Endometrial microvascular endothelial cells (primary cell): Measurements from ENCODE around the gene S100A7. TPM values are rescaled to one million over a fixed set of nuclear protein-coding genes. Genes with fewer than 3 reads are reported as not detected.
"Not testable (repeated sequence)": the region's sequence is repeated elsewhere in the genome, so short reads cannot be mapped to it uniquely, and the experiment has no call there.

Experiments used
- in situ Hi-C: cut with HindIII; loops from 2 replicates; pipeline ENCODE4 v1.10.0; 2017; ENCODE audit warnings: low sequenced_read_pairs, low pct_unique_long_range_greater_than_20kb; ENCODE audit errors: inconsistent ontology term
- total RNA-seq: library from RNA; depleted of rRNA; stranded (reverse); fragments of >200 nt; gene quantifications from one replicate; pipeline ENCODE4 v1.2.3, GENCODE V29; 2015; ENCODE audit errors: inconsistent ontology term

The S100A7 gene
- total RNA-seq, 1 donor from 2014 or later: not detected

DNA sequence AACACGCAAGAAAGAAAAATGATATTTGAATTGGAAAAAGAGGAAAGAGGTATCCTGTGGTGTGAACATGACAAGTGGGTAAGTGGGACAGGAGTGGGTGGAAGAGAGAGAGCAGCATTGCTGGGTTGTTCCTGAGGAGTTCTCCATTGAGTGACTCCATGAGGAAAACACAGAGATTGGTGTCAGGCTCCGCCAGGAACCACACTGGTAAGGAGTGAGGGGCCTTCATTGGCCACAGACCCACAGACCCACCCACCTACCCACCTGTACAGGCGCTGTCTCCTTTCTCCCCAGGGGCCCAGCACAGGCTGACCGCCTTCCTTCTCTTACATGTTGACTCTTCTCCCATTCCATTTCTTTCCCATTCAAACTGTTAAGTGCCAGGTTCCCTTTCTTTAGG is 23.2 kb downstream of the S100A7 start:
- in situ Hi-C loops: no loop called here

DNA sequence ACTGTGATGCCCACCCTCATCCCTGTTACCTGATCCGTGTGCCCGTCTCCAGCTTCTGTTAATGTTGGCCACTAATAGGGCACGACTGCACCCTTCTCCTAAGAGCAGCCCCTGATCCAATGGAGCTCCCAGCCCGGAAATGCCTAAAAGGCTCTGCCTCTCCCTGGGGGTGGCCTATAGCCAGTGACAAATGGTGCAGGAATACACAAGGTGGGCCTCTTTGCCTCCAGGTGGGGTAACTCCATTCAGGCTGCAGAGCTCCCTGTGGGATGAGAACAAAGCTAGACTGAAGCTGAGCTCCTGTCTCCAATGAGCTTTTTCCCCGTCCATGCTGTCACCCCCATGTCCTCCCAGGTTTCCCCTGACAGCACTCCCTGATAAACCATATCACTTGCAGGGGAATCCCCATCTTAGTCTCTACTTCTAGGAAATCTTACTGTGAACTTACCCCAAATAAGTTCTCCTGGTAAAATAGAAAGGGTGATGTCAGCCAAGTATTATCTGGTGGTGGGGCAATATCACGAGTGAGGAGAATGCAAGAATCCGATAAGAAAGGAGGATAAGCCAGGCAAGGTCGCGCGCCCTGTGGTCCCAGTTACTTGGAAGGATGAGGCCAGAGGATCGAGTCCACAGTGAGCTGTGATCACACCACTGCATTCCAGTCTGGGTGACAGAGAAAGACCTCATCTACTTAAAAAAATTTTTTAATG is 25.6 kb downstream of the S100A7 start:
- in situ Hi-C loops: no loop called here

- in situ Hi-C loops: no loop called here
These were observed 27.4 kb downstream of the S100A7 start for GRCh38 chr1:153432874-153433681.

DNA sequence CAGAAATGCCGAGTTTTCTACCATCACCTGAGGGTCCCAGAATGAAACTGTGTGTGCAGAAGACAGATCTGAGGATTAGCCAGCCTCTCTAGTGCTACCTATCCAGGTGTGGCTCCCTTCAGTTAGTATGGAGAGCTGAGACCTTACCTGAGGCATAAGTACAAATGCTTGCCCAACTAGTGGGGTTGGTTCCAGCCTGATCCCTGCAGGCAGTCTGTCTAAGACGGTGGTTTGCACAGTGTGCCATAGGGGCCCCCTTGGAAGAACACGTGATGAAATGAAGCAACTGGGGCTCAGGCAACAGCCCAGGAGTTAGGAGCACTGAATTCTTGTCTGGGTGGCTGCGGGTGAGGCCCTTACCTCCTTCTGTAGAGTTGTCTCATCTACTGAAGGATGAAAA is 28.5 kb downstream of the S100A7 start:
- in situ Hi-C loops: no loop called here

- in situ Hi-C loops: no loop called here
These were observed 29.0 kb downstream of the S100A7 start for GRCh38 chr1:153431427-153431826.

GRCh38 chr1:153431002-153431401 is 29.4 kb downstream of the S100A7 start:
- in situ Hi-C loops: no loop called here

DNA sequence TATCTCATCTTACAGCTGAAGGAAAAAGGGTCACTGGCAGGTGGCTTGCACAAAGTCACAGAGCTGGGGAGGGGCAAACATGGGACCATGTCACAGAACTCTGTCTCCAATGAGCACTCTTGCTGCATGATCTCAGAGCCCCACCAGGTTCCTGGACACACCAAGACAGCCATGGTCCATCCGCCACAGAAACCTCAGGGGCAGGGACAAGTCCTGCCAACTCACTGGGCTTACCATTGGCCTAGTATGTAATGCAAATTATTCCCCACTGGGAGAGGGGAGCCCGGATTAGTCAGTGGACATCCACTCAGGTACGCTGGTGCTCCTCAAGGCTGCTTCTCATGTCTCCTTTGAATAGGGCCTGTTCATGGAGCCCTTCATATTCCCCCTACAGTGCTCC is 29.9 kb downstream of the S100A7 start:
- in situ Hi-C loops: no loop called here

- in situ Hi-C loops: no loop called here
These were observed 30.3 kb downstream of the S100A7 start for GRCh38 chr1:153430166-153430553.

GRCh38 chr1:153429266-153430165 is 30.9 kb downstream of the S100A7 start:
- in situ Hi-C loops: no loop called here

- in situ Hi-C loops: no loop called here
These were observed 31.7 kb downstream of the S100A7 start for GRCh38 chr1:153428791-153429190.

GRCh38 chr1:153428073-153428638 is 32.3 kb downstream of the S100A7 start:
- in situ Hi-C loops: no loop called here

DNA sequence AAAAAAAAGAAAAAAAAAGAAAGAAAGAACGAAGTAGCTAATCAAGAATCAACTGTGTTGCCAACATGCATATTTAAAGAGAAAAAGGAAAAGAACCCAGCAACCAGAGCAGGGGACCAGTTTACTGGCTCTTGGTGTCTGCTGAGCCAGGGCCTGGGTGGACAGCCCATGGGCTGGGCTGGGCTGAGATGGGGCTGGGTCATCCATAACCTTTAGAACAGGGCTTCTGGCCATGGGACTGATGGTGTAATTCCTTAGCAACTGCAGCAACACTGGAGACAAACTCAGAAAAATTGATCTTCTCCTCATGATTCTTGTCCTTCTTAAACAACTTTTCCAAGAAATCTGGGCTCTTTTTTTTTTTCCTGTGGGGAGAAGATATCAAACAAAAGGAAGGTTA is 33.6 kb downstream of the S100A7 start:
- in situ Hi-C loops: no loop called here

GRCh38 chr1:153422450-153423068 is 37.9 kb downstream of the S100A7 start:
- in situ Hi-C loops: no loop called here

GRCh38 chr1:153420306-153420705 is 40.1 kb downstream of the S100A7 start:
- in situ Hi-C loops: no loop called here

GRCh38 chr1:153419436-153419793 is 41.0 kb downstream of the S100A7 start:
- in situ Hi-C loops: not testable (repeated sequence)

DNA sequence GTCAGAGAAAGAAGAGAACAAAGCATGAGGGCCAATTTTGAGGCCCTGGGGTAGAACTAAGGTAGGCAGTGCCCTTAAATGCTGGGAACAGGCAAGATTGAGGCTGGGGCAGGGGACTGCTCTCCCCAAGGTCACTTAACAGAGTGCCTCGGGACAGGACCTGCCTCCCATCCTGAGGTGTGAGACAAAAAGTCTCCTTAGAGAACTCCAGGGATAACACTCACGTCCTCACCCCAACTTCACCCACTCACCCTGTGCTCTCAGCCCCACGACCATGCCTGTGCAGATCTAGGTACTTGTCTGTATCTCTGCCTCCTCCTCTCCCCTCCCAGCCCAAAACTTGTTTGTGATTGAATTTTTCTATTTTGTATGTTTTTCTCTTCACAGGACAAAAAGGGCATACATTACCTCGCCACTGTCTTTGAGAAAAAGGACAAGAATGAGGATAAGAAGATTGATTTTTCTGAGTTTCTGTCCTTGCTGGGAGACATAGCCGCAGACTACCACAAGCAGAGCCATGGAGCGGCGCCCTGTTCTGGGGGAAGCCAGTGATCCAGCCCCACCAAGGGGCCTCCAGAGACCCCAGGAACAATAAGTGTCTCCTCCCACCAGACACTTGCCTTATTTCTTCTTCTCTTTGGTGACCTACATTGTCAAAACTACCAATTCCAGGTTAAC is 41.6 kb downstream of the S100A7 start:
- in situ Hi-C loops: not testable (repeated sequence)

GRCh38 chr1:153417136-153417888 is 43.1 kb downstream of the S100A7 start:
- in situ Hi-C loops: no loop called here
